ENCODE results near the gene DNASE1L3. TPM values are rescaled to one million over a fixed set of nuclear protein-coding genes. Genes with fewer than 3 reads are reported as not detected.

Gene DNASE1L3
- total and polyA plus RNA-seq, 2 of the 4 experiments (the other 2 are of a cell fraction), result not detected

DNA sequence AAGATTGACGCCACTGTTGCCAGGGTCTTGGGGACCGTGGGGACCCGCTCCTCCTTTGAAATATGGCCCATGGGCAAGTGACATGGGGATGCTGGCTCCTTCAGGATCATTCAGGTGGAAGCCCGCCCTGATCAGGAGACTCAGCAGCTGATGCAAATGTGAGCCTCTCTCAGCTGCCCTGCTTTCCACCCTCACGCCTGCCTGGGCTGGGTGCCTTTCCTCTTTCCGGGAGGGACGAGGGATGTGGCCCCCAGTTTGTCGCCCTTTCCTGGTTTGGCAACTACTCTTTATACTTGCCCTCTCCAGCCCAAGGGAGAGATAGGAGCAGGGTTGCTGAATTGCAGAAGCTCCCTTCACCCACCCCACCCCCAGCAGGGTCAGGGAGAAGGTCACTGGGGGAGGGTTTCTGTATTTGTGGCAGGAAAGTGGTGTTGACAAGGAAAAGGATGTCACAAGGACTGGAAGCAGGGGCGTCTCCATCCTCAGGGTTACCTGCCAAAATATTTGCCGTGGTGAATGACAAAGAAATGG lies 21.8 kb downstream of the DNASE1L3 start:
- in situ Hi-C loops (cut with MboI; ENCODE audit: low sequenced_read_pairs), result loop anchor here (5.0 to 25.0 kb wide), 2 partner anchors 113 to 223 kb away; no protein-coding TSS in a partner anchor
- Histone ChIP-seq H2BK15ac (ENCODE audit: low read depth, low read length) (no peak overlapping the region), H3K4ac (ENCODE audit: low read depth, low read length) (no peak overlapping the region), H3K56ac (ENCODE audit: extremely low read depth, insufficient read depth, low read length) (no peak overlapping the region), H3K18ac (ENCODE audit: low read depth, low read length) (no peak overlapping the region), H4K91ac (ENCODE audit: insufficient read depth, low read depth, low read length) (no peak overlapping the region), H3K9me3 (ENCODE audit: control insufficient read depth, insufficient read depth, low read length) (no peaks in the 10 kb centered on the region), H3K14ac (replicated peaks; ENCODE audit: low read depth, low read length) (no peak overlapping the region), H4K20me1 (ENCODE audit: insufficient read depth, low read length) (no peaks in the 10 kb centered on the region), H2BK5ac (ENCODE audit: low read depth, low read length, poor library complexity, severe bottlenecking) (no peak overlapping the region), H3K27me3 (ENCODE audit: control insufficient read depth, insufficient read depth, low read length) (peaks cover 2% of the 10 kb centered on the region; the same call in 1 of the 2 replicates), H3K4me3 (ENCODE audit: insufficient read depth, low read depth, low read length) (no peak overlapping the region), H3K4me1 (ENCODE audit: control insufficient read depth, insufficient read depth, low read length) (no peaks in the 10 kb centered on the region), H3K4me2 (ENCODE audit: low read depth, low read length) (no peak overlapping the region), H4K8ac (ENCODE audit: low read depth in 2 of 2, low read length in 2 of 2) (no peak overlapping the region), H3K9me1 (ENCODE audit: insufficient read depth, low read length) (no peaks in the 10 kb centered on the region), H2AFZ (replicated peaks; ENCODE audit: low read length, poor library complexity) (no peak overlapping the region), H3K79me1 (ENCODE audit: low read depth in 1 of 2, low read length in 2 of 2) (no peaks in the 10 kb centered on the region), H2BK20ac (ENCODE audit: low read depth, low read length) (no peak overlapping the region), H2BK120ac (ENCODE audit: low read depth, low read length) (no peak overlapping the region), H3K36me3 (ENCODE audit: control insufficient read depth, insufficient read depth, low read length) (no peaks in the 10 kb centered on the region), H2AK9ac (replicated peaks; ENCODE audit: low read depth, low read length, poor library complexity) (no peak overlapping the region), H3K23ac (ENCODE audit: low read depth, low read length) (no peak overlapping the region), H4K5ac (ENCODE audit: low read depth, low read length) (no peak overlapping the region), H3K27ac (ENCODE audit: insufficient read depth, low read length) (no peak overlapping the region), H2AK5ac (ENCODE audit: low read depth, low read length) (no peak overlapping the region), H3K9ac (ENCODE audit: low read depth, low read length) (no peak overlapping the region)
- intact Hi-C loops (cut with micrococcal nuclease), result loop anchor here (5.0 kb wide), 1 partner anchor 223 kb away; no protein-coding TSS in a partner anchor
- DNase-seq (no peak), ATAC-seq (ENCODE audit: low read depth) (no peak)
- CTCF ChIA-PET, result interaction anchor here (1.1 to 3.6 kb wide), 4 partner anchors 12 to 117 kb away, joined by 4 to 19 read pairs (median 11); partner anchors contain the start of genes HTD2 and RPP14
- no peak for TF ChIP-seq RFX5 (IDR thresholded peaks at IDR 0.05; ENCODE audit: low read depth, low read length)
- no peak for TF ChIP-seq MAZ (IDR thresholded peaks at IDR 0.05; ENCODE audit: borderline replicate concordance, low read depth, low read length)
- no TSS peak for BruUV-seq (replicated peaks)
- 73% methylated on average over 3 of the region's 10 CpGs; no CpG with 5 or more reads in 1 of the 2 experiments for WGBS, 2 experiments (ENCODE audit: extremely low coverage in 2 of 2, insufficient read length in 1 of 2)
- POLR2A ChIA-PET (ENCODE audit: unreplicated experiment), result no interaction called here
- dilution Hi-C loops (cut with HindIII; ENCODE audit: low sequenced_read_pairs, unreplicated experiment), result no loop called here

Data from IMR-90 (cell line).